H7 (cell line): ENCODE data around the gene PDK1. TPM values are rescaled to one million over a fixed set of nuclear protein-coding genes. Genes with fewer than 3 reads are reported as not detected.
"Not testable (repeated sequence)": the region's sequence is repeated elsewhere in the genome, so short reads cannot be mapped to it uniquely, and the experiment has no call there.

Source experiments
- DNase-seq: peaks from one replicate; pipeline ENCODE4 v3.0.0; 2012
- H3K27me3 ChIP-seq: 2 replicates; pipeline ENCODE4 v1.6.0; 2011; ENCODE audit warnings: mild to moderate bottlenecking, low read length; ENCODE audit not compliant: control insufficient read depth, insufficient read depth
- H3K36me3 ChIP-seq: replicated peaks from 2 replicates; pipeline ENCODE4 v1.5.1; 2011; ENCODE audit warnings: low read length; ENCODE audit not compliant: control insufficient read depth, insufficient read depth
- H3K4me3 ChIP-seq: 2 replicates; pipeline ENCODE4 v1.5.1; 2011; ENCODE audit warnings: low read depth, mild to moderate bottlenecking, control low read depth, low read length, moderate library complexity; ENCODE audit not compliant: insufficient read depth
- total RNA-seq: library from RNA; depleted of rRNA; stranded (reverse); fragments of >200 nt; shearing (Covaris generic); gene quantifications from 2 replicates; pipeline ENCODE4 v1.2.3, GENCODE V29; 2014

PDK1 gene
- total RNA-seq, 1 experiment from 2014 or later, result 154 TPM

DNA sequence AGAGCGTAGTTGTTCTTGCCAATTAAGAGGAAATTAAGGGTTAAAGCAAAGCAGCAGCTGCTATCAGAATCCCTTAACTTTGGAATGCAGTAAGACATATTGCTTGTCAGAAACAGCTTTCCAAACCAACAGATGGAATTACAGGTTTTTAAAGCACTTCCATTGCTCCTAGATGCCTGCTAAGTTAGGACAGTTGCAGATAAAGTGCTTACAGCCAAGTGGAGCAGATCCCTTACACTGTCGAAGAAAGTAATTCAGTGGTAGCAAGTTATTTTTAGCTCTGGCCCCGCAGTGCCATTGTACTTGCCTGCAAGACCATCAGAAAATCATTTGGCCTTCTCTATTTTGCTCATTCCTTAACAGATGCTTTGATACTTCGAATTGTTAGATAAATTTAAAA, 5.4 kb downstream of the PDK1 start:
- no peaks in the 10 kb centered on the region for H3K27me3 ChIP-seq
- H3K4me3 ChIP-seq, result no peak overlapping the region
- no peak for DNase-seq
- peaks cover 5% of the 10 kb centered on the region for H3K36me3 ChIP-seq

DNA sequence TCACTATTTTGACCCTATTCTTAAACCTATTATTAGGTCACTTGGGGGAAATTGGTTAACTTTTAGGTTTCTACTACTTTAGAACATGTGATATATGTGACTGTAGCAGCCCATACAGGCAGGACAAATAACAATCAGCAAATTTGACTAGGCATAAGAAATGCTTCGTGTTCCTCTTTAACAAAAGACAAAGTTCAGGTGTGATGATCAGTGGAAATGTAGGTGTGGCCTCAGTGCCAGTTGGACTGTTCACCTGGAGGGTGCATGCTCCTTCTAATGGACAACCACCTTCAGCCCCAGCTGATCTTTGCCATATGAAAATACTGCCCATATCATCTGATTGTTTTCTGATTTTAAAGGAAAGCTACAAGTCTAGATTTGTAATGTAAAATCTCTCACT, 6.4 kb downstream of the PDK1 start:
- H3K36me3 ChIP-seq, result peaks cover 5% of the 10 kb centered on the region
- no peaks in the 10 kb centered on the region for H3K27me3 ChIP-seq

DNA sequence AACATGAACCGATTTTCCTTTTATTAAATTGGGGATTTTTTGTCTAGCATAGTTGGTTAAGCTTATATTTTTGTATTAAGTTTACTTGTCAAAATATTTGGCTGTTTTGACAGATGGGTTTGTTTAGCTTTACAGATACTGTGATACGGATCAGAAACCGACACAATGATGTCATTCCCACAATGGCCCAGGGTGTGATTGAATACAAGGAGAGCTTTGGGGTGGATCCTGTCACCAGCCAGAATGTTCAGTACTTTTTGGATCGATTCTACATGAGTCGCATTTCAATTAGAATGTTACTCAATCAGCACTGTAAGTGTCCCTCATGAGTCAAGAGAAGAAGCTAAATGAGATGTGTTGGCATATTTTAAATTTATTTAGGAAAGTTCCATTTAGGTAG, 8.5 kb downstream of the PDK1 start:
- H3K4me3 ChIP-seq, result no peak overlapping the region
- no peak for DNase-seq
- no peaks in the 10 kb centered on the region for H3K27me3 ChIP-seq
- H3K36me3 ChIP-seq, result peaks cover 7% of the 10 kb centered on the region

More for the DNA sequence above, 6.4 kb downstream of the PDK1 start:
- no peak overlapping the region for H3K4me3 ChIP-seq
- DNase-seq, result no peak

DNA sequence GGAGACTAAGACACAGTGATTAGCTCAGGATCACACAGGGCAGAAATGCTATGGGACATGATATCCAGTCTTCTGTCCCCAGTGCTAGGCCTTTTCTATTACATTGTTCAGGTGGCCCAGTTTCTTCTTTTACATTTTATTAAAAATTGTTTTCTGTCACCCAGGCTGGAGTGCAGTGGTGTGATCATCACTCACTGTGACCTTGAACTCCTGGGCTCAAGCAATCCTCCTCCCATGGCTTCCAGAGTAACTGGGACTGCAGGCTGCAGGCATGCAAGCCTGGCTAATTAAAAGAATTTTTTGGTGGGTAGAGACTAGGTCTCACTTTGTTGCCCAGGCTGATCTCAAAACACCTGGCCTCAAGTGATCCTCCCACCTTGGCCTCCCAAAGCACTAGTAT, 15.4 kb downstream of the PDK1 start:
- H3K27me3 ChIP-seq, result no peaks in the 10 kb centered on the region
- H3K36me3 ChIP-seq, result peaks cover 1% of the 10 kb centered on the region
- no peak overlapping the region for H3K4me3 ChIP-seq
- DNase-seq, result no peak

DNA sequence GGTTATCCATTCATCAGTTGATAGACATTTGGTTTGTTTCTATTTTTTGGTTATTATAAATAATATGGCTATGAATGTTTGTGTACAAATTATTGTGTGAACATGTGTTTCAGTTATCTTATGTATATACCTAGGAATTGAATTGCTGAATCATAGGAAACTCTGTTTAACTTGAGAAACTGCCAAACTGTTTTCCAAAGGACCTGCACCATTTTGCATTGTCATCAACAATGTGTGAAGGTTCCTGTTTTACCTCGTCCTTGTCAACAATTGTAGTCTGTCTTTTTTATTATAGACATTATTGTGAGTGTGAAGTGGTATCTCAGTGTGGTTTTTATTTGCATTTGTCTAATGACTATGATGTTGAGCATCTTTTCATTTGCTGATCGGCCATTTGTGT, 17.1 kb downstream of the PDK1 start:
- peaks cover 1% of the 10 kb centered on the region for H3K36me3 ChIP-seq
- no peak for DNase-seq
- no peaks in the 10 kb centered on the region for H3K27me3 ChIP-seq
- no peak overlapping the region for H3K4me3 ChIP-seq

DNA sequence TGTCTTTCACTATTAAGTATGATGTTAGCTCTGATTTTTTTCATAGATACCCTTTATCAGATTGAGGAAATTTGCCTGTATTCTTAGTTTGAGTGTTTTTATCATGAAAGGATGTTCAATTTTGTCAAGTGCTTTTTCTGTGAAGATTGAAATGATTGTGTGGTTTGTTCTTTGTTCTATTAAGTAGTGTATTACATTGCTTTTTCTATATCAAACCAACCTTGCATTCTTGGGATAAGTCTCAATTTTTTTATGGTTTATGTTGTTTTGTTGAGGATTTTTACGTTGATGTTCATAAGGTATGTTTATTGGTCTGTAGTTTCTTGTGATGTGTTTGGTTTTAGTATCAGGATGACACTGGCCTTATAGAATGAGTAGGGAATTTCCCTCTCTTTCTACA, 19.1 kb downstream of the PDK1 start:
- Histone ChIP-seq H3K27me3 (no peaks in the 10 kb centered on the region), H3K36me3 (no peaks in the 10 kb centered on the region; the same call in none of the 2 replicates), H3K4me3 (no peak overlapping the region)
- DNase-seq, result no peak

DNA sequence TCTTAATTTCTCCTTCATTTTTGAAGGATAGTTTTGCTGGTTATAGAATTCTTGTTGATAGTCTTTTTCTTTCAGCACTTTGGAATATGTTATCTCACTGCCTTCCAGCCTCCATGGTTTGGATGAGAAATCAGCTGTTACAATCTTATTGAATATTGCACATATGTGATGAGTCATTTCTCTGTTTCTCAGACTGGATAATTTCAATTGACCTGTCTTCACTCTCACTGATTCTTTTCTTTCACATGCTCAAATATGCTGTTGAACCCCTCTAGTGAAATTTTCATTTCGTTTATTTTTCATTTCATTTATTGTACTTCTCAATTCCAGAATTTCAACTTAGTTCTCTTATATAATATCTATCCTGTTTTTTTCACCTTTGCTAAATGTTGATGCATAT, 22.2 kb downstream of the PDK1 start:
- peaks cover 5% of the 10 kb centered on the region for H3K36me3 ChIP-seq
- no peak overlapping the region for H3K4me3 ChIP-seq
- DNase-seq, result no peak
- H3K27me3 ChIP-seq, result no peaks in the 10 kb centered on the region

DNA sequence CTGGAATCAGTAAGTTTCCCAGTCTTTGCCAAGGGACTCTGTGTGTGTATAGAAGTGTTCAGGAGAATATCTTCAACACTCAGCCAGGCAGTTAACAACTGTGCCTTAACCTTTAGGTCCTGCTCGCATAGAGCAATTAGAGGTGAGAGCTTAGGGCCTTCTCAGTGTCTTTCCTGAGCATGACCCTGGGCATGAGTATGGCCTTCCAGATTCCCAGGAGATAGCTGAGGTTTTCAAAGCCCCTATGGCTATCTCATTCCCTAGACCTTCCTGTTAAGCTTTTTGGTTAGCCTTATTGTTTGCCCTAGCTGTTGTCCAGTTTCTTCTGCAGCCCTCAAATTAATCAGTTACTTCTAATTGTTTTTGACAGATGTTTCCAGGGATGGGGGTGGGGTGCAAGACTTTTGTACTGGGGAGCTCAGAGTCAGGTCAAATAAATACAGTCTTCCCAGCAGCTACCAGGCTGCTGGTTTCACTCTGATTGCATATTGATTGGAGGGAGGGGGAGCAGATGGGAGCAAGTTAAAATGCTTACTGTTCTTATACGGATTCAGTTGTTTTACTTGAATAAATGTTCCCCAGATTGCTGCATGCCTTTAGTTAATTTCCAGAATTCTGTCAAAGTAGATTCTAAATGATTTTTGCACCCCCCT, 23.1 kb downstream of the PDK1 start:
- peaks cover 5% of the 10 kb centered on the region for H3K36me3 ChIP-seq
- no peak overlapping the region for H3K4me3 ChIP-seq
- no peak for DNase-seq

DNA sequence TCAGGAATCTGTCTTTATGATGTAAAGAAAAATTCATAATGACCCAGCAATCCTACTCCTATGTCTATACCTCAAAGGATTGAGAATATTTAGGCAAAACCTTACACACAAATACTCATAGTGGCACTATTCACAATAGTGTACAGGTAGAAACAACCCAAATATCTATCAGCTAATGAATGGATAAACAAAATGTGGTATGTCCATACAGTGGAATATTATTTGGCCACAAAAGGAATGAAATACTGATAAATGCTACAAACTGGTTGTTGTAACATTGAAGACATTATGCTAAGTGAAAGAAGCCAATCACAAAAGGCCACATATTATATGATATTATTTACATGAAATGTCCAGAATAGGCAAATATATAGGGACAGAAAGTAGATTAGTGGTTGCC, 24.7 kb downstream of the PDK1 start:
- no peaks in the 10 kb centered on the region for H3K27me3 ChIP-seq
- peaks cover 5% of the 10 kb centered on the region for H3K36me3 ChIP-seq
- DNase-seq, result no peak
- H3K4me3 ChIP-seq, result no peak overlapping the region

More for the DNA sequence above, 23.1 kb downstream of the PDK1 start:
- H3K27me3 ChIP-seq, result no peaks in the 10 kb centered on the region

DNA sequence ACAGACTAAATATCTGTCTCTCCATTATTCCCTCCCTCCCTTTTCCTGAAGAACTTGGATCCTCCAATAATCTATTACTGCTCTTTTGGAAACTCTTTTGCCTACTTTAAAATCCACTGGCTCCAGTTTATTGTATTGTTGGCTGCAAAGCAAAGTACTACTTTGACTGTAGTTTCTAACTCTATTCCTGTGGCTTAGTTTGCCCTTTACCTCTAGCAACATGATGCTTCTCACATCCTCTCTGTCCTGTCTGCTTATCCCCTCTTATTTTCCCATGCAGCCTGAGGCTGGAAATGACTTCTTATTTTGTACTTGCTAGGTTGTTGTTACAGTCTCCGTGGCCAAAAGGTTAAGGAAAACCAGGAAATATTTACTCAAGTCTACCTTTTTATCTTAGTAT, 26.8 kb downstream of the PDK1 start:
- Histone ChIP-seq H3K27me3 (no peaks in the 10 kb centered on the region), H3K36me3 (peaks cover 11% of the 10 kb centered on the region), H3K4me3 (no peak overlapping the region)
- no peak for DNase-seq

DNA sequence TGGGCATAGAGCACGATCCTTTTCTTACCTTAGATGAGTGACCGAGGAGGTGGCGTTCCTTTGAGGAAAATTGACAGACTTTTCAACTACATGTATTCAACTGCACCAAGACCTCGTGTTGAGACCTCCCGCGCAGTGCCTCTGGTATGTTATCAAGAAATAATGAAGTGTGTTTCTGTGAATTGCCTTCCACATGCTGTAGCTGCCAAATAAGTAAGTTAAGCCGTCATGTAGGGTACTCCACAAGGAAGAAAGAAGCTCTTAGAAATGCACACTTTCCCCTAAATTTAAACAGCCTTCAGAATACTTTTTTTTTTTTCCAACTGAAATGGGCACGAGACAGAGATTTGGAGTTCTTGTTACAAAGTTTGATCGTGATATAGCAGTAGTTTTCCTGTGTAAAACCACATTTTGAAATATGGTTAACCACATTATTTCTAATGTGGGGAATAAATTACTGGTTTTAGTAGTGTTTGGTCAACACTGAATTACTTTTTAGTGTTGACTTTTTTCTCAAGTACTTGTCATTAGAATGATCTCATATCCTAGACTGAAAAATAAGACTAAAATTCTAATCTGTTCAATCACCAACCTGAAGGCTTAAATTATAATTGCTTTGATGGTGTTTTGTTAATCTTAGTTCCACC, 30.5 kb downstream of the PDK1 start:
- Histone ChIP-seq H3K4me3 (no peak overlapping the region), H3K36me3 (peaks cover 18% of the 10 kb centered on the region), H3K27me3 (no peaks in the 10 kb centered on the region)
- DNase-seq, result no peak

DNA sequence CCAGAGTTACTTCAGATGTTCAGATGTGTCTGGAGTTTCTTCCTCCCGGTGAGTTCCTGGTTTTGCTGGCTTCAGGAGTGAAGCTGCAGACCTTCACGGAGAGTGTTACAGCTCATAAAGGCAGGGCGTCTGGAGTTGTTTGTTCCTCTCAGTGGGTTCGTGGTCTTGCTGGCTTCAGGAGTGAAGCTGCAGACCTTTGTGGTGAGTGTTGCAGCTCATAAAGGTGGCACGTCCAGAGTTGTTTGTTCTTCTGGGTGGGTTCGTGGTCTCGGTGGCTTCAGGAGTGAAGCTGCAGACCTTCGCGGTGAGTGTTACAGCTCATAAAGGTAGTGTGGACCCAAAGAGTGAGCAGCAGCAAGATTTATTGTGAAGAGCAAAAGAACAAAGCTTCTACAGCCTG, 31.3 kb downstream of the PDK1 start:
- DNase-seq, H3K4me3 ChIP-seq: not testable (repeated sequence)
- peaks cover 15% of the 10 kb centered on the region for H3K36me3 ChIP-seq

DNA sequence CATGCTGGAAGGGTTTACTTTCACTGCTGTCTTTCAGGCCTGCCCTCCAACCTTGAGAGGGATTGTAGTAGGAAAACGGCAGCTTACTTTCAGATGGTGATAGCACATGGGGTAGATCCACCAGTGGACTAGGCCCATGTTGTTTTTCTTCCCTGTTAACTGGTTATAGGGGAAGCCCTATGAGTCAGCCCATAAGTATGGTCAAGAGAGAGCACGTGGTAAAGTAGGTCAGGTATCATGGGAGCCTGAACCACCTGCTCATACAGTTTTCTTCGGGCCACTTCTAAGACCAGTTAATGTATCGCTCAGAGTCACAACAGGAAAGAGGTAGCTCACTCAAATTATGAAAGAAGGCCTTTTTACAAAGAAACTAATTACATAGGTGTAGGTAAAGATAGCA, 33.0 kb downstream of the PDK1 start:
- H3K4me3 ChIP-seq, result no peak overlapping the region
- no peaks in the 10 kb centered on the region for H3K27me3 ChIP-seq
- peaks cover 14% of the 10 kb centered on the region for H3K36me3 ChIP-seq
- no peak for DNase-seq

More for the DNA sequence above, 31.3 kb downstream of the PDK1 start:
- not testable (repeated sequence) for H3K27me3 ChIP-seq

DNA sequence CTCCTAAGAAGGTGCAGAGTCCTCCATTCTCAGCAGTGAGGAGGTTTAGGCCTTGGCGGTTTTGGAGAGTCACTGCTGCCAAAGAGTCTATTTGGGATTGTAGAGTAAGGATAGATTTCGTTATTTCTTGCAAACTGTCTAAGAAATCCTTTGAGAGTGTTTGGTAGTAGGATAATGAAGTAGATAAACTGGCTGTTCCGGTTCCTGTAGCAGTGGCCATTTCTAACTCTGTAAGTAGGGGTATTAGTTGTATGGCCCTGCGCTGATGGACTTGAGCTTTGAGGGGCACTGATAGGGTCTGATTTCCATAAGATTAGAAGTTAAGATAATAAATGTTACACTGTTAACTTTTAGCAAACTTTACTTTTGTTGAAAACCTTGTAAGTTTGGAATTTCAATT, 35.5 kb downstream of the PDK1 start:
- H3K4me3 ChIP-seq, DNase-seq, H3K27me3 ChIP-seq: not testable (repeated sequence)
- H3K36me3 ChIP-seq, result peaks cover 10% of the 10 kb centered on the region

DNA sequence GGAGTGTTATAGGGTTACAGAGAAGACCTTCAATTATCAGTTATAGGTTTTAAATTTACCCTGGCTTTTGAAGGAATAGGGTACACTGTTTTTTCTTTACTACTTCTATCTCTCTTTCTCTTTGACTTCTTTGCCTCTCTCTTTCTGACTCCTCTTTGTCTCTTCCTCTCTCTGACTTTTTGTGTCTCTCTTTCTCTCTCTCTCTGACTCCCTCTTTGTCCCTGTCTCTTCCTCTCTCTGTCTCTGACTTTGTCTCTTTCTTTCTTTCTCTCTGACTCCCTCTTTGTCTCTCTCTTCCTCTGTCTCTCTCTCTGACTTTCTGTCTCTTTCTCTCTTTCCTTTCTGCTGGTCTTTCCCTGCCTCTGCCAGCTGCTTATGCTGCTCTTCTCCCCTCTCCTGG, 36.3 kb downstream of the PDK1 start:
- not testable (repeated sequence) for DNase-seq, H3K36me3 ChIP-seq

More for the DNA sequence above, 36.3 kb downstream of the PDK1 start:
- H3K4me3 ChIP-seq, H3K27me3 ChIP-seq: not testable (repeated sequence)
